Pancreas (tissue), 10 donors: ENCODE measurements around the gene JAKMIP1. TPM values are rescaled to one million over a fixed set of nuclear protein-coding genes. Genes with fewer than 3 reads are reported as not detected.
"Not testable (repeated sequence)": the region's sequence is repeated elsewhere in the genome, so short reads cannot be mapped to it uniquely, and the experiment has no call there.

Source experiments
- ATAC-seq, 4 donors: fragments of 200-7000 bp; cut with Tn5 transposase; one replicate each; pipeline versions ENCODE4 v1.8.0 to v1.9.1; 2020; ENCODE audit warnings: mild to moderate bottlenecking in 4 of 4, moderate library complexity in 4 of 4
- DNase-seq, 6 donors: peaks; one replicate each; pipeline ENCODE4 v3.0.0-alpha.2; 2020
- FAIRE-seq: peaks from 2 replicates; lab custom pipeline; 2012; peaks lifted over from hg19 to GRCh38; lab: Jason Lieb, UNC
- H3K27ac ChIP-seq, 4 donors: fragments of 200-600 bp; sonication (generic); 1 replicate in 3 of 4; 2 replicates in 1 of 4; pipeline versions ENCODE4 v1.5.0 to v1.8.0; 2020
- H3K27me3 ChIP-seq, 4 donors: fragments of 200-600 bp; one replicate each; pipeline ENCODE4 v1.8.0; 2021
- H3K36me3 ChIP-seq, 3 donors: fragments of 200-600 bp; sonication (generic) in 1 of 3; one replicate each; pipeline versions ENCODE4 v1.5.0 to v1.8.0; 2020 to 2021
- H3K4me1 ChIP-seq, 3 donors: fragments of 200-600 bp; one replicate each; pipeline ENCODE4 v1.8.0; 2021
- H3K4me3 ChIP-seq, 4 donors: fragments of 200-600 bp; sonication (generic) in 2 of 4; one replicate each; pipeline versions ENCODE4 v1.5.0 to v1.8.0; 2020 to 2021
- H3K9me3 ChIP-seq, 4 donors: fragments of 200-600 bp; one replicate each; pipeline ENCODE4 v1.8.0; 2021
- CTCF ChIP-seq, 4 donors: fragments of 200-600 bp; sonication (generic) in 3 of 4; IDR thresholded peaks; one replicate each; pipeline versions ENCODE4 v1.5.0 to v1.8.0; 2021; ENCODE audit warnings: antibody characterized with exemption in 4 of 4
- WGBS, 2 donors: extraction: QIAGEN DNeasy Blood & Tissue Kit; methylation state at CpG; one replicate each; pipeline ENCODE4 v1.1.7; 2013; 5-methylcytosine and 5-hydroxymethylcytosine counted together
- intact Hi-C, 3 donors: fragments of 100-400 bp; cut with DNase I; formaldehyde crosslinking; loops; one replicate each; pipeline versions ENCODE4 v1.11.1 to v1.14.2; 2022
- polyA plus RNA-seq, 2 donors: library from polyadenylated mRNA; stranded (reverse); fragments of 200-250 nt; gene quantifications; one replicate each; pipeline ENCODE4 v1.2.3, GENCODE V29; 2013
- total RNA-seq, 6 donors: library from RNA; stranded (reverse); fragmentation: NEBNext Ultra II Directional in 4 of 6; extraction: Animal tissue kit (Norgen Biotek cat#: 25700) in 4 of 6; gene quantifications; one replicate each; pipeline versions ENCODE4 v1.2.1 to v1.2.4, GENCODE V29; 2021 to 2023
- donor health status: healthy with polysubstance abuse.
- donor health status: DM: no; HTN: no; CAD: no; lungs with moderate emphysema.
- donor health status: DM: no; HTN: no; CAD: no.
- donor health status: control.
- donor health status: control.
- donor health status: Bipolar disorder and iron deficiency.
- donor health status: DM: yes; HTN: yes; CAD: no.
- donor health status: DM: no; HTN: no; CAD: no.
- donor health status: DM: no; HTN: no; CAD: no.
- donor health status: DM: yes; HTN: yes; CAD: no.

JAKMIP1 gene
- total and polyA plus RNA-seq, 8 donors: 0.16 to 4.3 (median 0.59) TPM

GRCh38 chr4:6008092-6008551, 192.2 kb downstream of the JAKMIP1 start:
- H3K27ac ChIP-seq: no peak overlapping the region
- intact Hi-C loops: loop anchor here in 1 of 3 donors (10.0 kb wide), 1 partner anchor 77 kb away; no protein-coding TSS in a partner anchor
- no peaks in the 10 kb centered on the region for H3K9me3 ChIP-seq
- no peaks in the 10 kb centered on the region for H3K4me1 ChIP-seq
- ATAC-seq (peak in 1 of 4 donors; percentile 17), DNase-seq (peak in 1 of 6 donors; percentile 49), FAIRE-seq (no peak)
- H3K36me3 ChIP-seq: no peaks in the 10 kb centered on the region
- TF ChIP-seq CTCF (IDR thresholded peaks at IDR 0.05): no peak
- 14 to 16% methylated on average over 53 to 54 of the region's 54 CpGs for WGBS, 2 donors
- H3K4me3 ChIP-seq: no peak overlapping the region
- H3K27me3 ChIP-seq: peaks cover 0 to 14% (median 0%) of the 10 kb centered on the region in 4 donors

- intact Hi-C loops: loop anchor here in 1 of 3 donors (10.0 kb wide), 1 partner anchor 80 kb away; no protein-coding TSS in a partner anchor
- ATAC-seq (no peak), FAIRE-seq (no peak), DNase-seq (no peak)
- Histone ChIP-seq H3K36me3 (no peaks in the 10 kb centered on the region), H3K27ac (no peak overlapping the region), H3K4me3 (no peak overlapping the region), H3K27me3 (peaks cover 0 to 14% (median 0%) of the 10 kb centered on the region in 4 donors), H3K9me3 (no peaks in the 10 kb centered on the region), H3K4me1 (no peaks in the 10 kb centered on the region)
- no peak for TF ChIP-seq CTCF (IDR thresholded peaks at IDR 0.05)
- WGBS, 2 donors: 63 to 70% methylated on average over 4 of the region's 4 CpGs
These were observed 195.2 kb downstream of the JAKMIP1 start for GRCh38 chr4:6005175-6005574.

- intact Hi-C loops: loop anchor here in 1 of 3 donors (10.0 kb wide), 1 partner anchor 81 kb away; no protein-coding TSS in a partner anchor
- not testable (repeated sequence) for H3K36me3 ChIP-seq, FAIRE-seq, H3K4me1 ChIP-seq, H3K27me3 ChIP-seq, H3K9me3 ChIP-seq, ATAC-seq, H3K27ac ChIP-seq, H3K4me3 ChIP-seq, DNase-seq
- 57 to 82% methylated on average over 1 of the region's 1 CpG for WGBS, 2 donors
These were observed 196.9 kb downstream of the JAKMIP1 start for GRCh38 chr4:6003485-6003884.

- Histone ChIP-seq H3K9me3 (no peaks in the 10 kb centered on the region), H3K27me3 (peaks cover 0 to 8% (median 0%) of the 10 kb centered on the region in 4 donors), H3K4me1 (no peaks in the 10 kb centered on the region), H3K27ac (no peak overlapping the region), H3K36me3 (no peaks in the 10 kb centered on the region), H3K4me3 (no peak overlapping the region)
- no peak for FAIRE-seq
- no peak for DNase-seq
- ATAC-seq: no peak
- TF ChIP-seq CTCF (IDR thresholded peaks at IDR 0.05): no peak
- 56 to 89% methylated on average over 3 of the region's 3 CpGs for WGBS, 2 donors
- intact Hi-C loops: loop anchor here in 1 of 3 donors (10.0 kb wide), 1 partner anchor 82 kb away; no protein-coding TSS in a partner anchor
These were observed 197.4 kb downstream of the JAKMIP1 start for GRCh38 chr4:6002926-6003325.

GRCh38 chr4:6002492-6002833, 197.9 kb downstream of the JAKMIP1 start:
- intact Hi-C loops: loop anchor here in 1 of 3 donors (10.0 kb wide), 1 partner anchor 82 kb away; no protein-coding TSS in a partner anchor
- Histone ChIP-seq H3K4me3 (no peak overlapping the region), H3K9me3 (no peaks in the 10 kb centered on the region), H3K36me3 (no peaks in the 10 kb centered on the region), H3K4me1 (no peaks in the 10 kb centered on the region), H3K27me3 (peaks cover 0 to 8% (median 0%) of the 10 kb centered on the region in 4 donors), H3K27ac (no peak overlapping the region)
- no peak for FAIRE-seq
- 57 to 67% methylated on average over 5 of the region's 5 CpGs for WGBS, 2 donors
- ATAC-seq: no peak
- no peak for TF ChIP-seq CTCF (IDR thresholded peaks at IDR 0.05)
- DNase-seq: no peak
